ENCODE measurements around the gene CORT.
"Not testable (repeated sequence)": the region's sequence is repeated elsewhere in the genome, so short reads cannot be mapped to it uniquely, and the experiment has no call there.

CORT gene

GRCh38 chr1:10407201-10407600, 42.6 kb upstream of the CORT start:
- no peak overlapping the region for H3K4me3 ChIP-seq (ENCODE audit: low read depth, low read length, poor library complexity, severe bottlenecking)
- no peaks in the 10 kb centered on the region for H3F3A ChIP-seq (ENCODE audit: insufficient read depth, low read length)
- no peaks in the 10 kb centered on the region for H3K4me1 ChIP-seq (ENCODE audit: insufficient read depth, low read length, severe bottlenecking)

GRCh38 chr1:10415211-10415930, 34.5 kb upstream of the CORT start:
- no peak overlapping the region for H3K4me2 ChIP-seq (ENCODE audit: low read length)
- no peak overlapping the region for H2AFZ ChIP-seq (ENCODE audit: low read length)

More at GRCh38 chr1:10407201-10407600, 42.6 kb upstream of the CORT start:
- Histone ChIP-seq H3K27me3 (ENCODE audit: insufficient read depth, low read length) (no peaks in the 10 kb centered on the region), H3K27ac (ENCODE audit: low read depth, low read length, poor library complexity, severe bottlenecking) (no peak overlapping the region), H3K9ac (ENCODE audit: low read length) (no peak overlapping the region), H2AFZ (ENCODE audit: low read length) (no peak overlapping the region), H3K4me2 (ENCODE audit: low read length) (no peak overlapping the region), H3K9me3 (ENCODE audit: low read length) (no peaks in the 10 kb centered on the region), H3K79me2 (ENCODE audit: insufficient read depth, low read length) (no peaks in the 10 kb centered on the region), H3K9me2 (ENCODE audit: low read depth, low read length) (no peaks in the 10 kb centered on the region), H4K20me1 (ENCODE audit: insufficient read depth, low read length) (no peaks in the 10 kb centered on the region), H3K36me3 (ENCODE audit: insufficient read depth, low read length) (peaks cover 92% of the 10 kb centered on the region)
- TF ChIP-seq EZH2 (IDR thresholded peaks at IDR 0.05; ENCODE audit: borderline replicate concordance, low read length) (no peak), CTCF (IDR thresholded peaks at IDR 0.05; ENCODE audit: low read length) (no peak)

GRCh38 chr1:10415967-10416366, 33.9 kb upstream of the CORT start:
- not testable (repeated sequence) for H3K4me3 ChIP-seq (ENCODE audit: low read depth, low read length, poor library complexity, severe bottlenecking); H2AFZ ChIP-seq (ENCODE audit: low read length); H3K9me2 ChIP-seq (ENCODE audit: low read depth, low read length); H3K27me3 ChIP-seq (ENCODE audit: insufficient read depth, low read length); H3K9me3 ChIP-seq (ENCODE audit: low read length); H3K9ac ChIP-seq (ENCODE audit: low read length); H3K4me1 ChIP-seq (ENCODE audit: insufficient read depth, low read length, severe bottlenecking); H3K79me2 ChIP-seq (ENCODE audit: insufficient read depth, low read length); H3F3A ChIP-seq (ENCODE audit: insufficient read depth, low read length); H3K27ac ChIP-seq (ENCODE audit: low read depth, low read length, poor library complexity, severe bottlenecking); H3K4me2 ChIP-seq (ENCODE audit: low read length); H4K20me1 ChIP-seq (ENCODE audit: insufficient read depth, low read length)
- peaks cover 88% of the 10 kb centered on the region for H3K36me3 ChIP-seq (ENCODE audit: insufficient read depth, low read length)

More at GRCh38 chr1:10415211-10415930, 34.5 kb upstream of the CORT start:
- no peaks in the 10 kb centered on the region for H3K4me1 ChIP-seq (ENCODE audit: insufficient read depth, low read length, severe bottlenecking)
- TF ChIP-seq CTCF (IDR thresholded peaks at IDR 0.05; ENCODE audit: low read length) (no peak), EZH2 (IDR thresholded peaks at IDR 0.05; ENCODE audit: borderline replicate concordance, low read length) (no peak)
- no peaks in the 10 kb centered on the region for H3K9me2 ChIP-seq (ENCODE audit: low read depth, low read length)
- no peak overlapping the region for H3K4me3 ChIP-seq (ENCODE audit: low read depth, low read length, poor library complexity, severe bottlenecking)
- H3K27ac ChIP-seq (ENCODE audit: low read depth, low read length, poor library complexity, severe bottlenecking): no peak overlapping the region
- H3K79me2 ChIP-seq (ENCODE audit: insufficient read depth, low read length): no peaks in the 10 kb centered on the region
- H4K20me1 ChIP-seq (ENCODE audit: insufficient read depth, low read length): no peaks in the 10 kb centered on the region
- no peaks in the 10 kb centered on the region for H3F3A ChIP-seq (ENCODE audit: insufficient read depth, low read length)
- no peaks in the 10 kb centered on the region for H3K9me3 ChIP-seq (ENCODE audit: low read length)
- H3K9ac ChIP-seq (ENCODE audit: low read length): no peak overlapping the region
- no peaks in the 10 kb centered on the region for H3K27me3 ChIP-seq (ENCODE audit: insufficient read depth, low read length)
- peaks cover 90% of the 10 kb centered on the region for H3K36me3 ChIP-seq (ENCODE audit: insufficient read depth, low read length)

GRCh38 chr1:10418741-10419140, 31.1 kb upstream of the CORT start:
- not testable (repeated sequence) for H3K27ac ChIP-seq (ENCODE audit: low read depth, low read length, poor library complexity, severe bottlenecking); H4K20me1 ChIP-seq (ENCODE audit: insufficient read depth, low read length); H3K27me3 ChIP-seq (ENCODE audit: insufficient read depth, low read length); H3K4me2 ChIP-seq (ENCODE audit: low read length); H2AFZ ChIP-seq (ENCODE audit: low read length); H3K9ac ChIP-seq (ENCODE audit: low read length); H3F3A ChIP-seq (ENCODE audit: insufficient read depth, low read length); H3K4me3 ChIP-seq (ENCODE audit: low read depth, low read length, poor library complexity, severe bottlenecking); H3K9me3 ChIP-seq (ENCODE audit: low read length); H3K79me2 ChIP-seq (ENCODE audit: insufficient read depth, low read length); H3K4me1 ChIP-seq (ENCODE audit: insufficient read depth, low read length, severe bottlenecking); H3K9me2 ChIP-seq (ENCODE audit: low read depth, low read length)
- peaks cover 63% of the 10 kb centered on the region for H3K36me3 ChIP-seq (ENCODE audit: insufficient read depth, low read length)
